AG08395 (cell line): ENCODE results near the gene GAK.

Experiments
- DNase-seq: peaks from one replicate; pipeline ENCODE4 v3.0.0; 2012; ENCODE audit warnings: mixed read lengths, low spot score

Gene GAK

GRCh38 chr4:907103-907400 lies 25.1 kb downstream of the GAK start:
- DNase-seq: no peak

GRCh38 chr4:906339-907102 lies 25.6 kb downstream of the GAK start:
- DNase-seq: no peak

DNA sequence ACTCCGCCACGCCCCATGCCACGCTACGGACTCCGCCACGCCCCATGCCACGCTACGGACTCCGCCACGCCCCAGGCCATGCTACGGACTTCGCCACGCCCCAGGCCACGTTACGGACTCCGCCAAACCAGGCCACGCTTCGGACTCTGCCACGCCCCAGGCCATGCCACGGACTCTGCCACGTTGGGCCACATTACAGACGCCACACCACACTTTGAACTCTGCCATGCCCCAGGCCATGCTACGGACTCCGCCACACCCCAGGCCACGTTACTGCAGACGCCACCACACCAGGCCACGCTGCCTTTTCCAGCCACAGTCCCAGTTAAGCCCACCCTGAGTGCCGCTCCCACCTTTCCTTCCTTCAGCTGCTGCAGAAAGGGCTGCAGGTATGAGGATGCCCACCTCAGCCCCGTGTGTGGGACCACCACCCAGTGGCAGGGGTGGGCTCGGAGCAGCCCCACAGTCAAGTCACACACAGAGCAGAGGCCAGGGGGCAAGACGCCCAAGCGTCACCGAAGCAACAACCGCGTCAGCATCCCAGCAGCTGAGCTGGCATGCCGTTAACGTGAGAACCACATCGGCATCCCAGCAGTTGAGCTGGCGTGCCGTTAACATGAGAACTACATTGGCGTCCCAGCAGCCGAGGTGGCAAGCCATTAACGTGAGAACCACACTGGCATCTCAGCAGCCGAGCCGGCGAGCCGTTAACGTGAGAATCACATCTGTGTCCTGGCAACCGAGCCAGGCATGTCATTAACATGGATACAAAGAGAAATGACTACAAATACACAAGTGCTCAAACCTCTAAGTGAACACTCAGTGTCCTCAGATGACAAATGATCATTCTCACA lies 26.4 kb downstream of the GAK start:
- no peak for DNase-seq

DNA sequence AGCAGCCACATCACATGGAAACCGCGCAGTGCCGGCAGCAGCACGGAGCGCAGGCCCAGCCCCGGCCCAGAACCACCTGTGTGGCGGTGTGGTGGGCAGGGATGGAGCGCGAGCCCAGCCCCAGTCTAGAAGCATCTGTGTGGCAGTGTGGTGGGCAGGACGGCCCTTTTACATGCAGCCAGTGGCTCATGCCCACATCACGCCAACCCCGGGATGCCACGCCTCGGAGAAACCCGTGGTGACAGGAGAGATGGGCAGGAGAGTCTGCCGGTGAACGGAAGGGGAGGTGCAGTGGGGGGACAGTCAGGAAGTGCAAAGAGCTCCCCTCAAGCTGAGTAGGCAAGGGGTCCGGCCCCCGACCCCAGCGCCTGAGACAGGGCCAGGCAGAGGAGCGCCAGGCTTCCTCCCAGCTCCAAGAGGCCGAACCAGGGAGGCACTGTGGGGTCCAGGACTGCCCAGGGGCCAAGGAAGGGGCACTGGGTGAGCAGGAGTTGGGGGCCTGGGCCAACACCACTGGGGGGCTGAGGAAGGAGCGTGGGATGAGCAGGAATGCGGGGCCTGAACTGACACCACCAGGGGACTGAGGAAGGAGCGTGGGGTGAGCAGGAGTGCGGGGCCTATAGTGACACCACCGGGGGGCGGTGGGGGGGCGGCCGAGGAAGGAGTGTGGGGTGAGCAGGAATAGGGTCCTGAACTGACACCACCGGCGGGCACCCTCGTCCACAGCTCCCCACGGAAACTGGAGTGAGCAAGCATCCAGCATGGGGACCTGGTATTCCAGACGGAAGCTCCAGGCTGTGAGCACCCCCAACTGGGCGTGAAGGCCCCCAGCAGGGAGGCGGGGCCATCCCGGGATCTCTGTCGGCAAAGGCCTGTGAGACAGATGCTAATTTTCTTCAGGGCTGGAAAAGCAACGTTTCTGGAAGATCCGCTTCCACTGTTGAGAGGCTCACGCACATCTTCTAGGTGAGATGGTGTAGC lies 28.8 kb downstream of the GAK start:
- DNase-seq: no peak

GRCh38 chr4:901192-901910 lies 30.8 kb downstream of the GAK start:
- DNase-seq: no peak

GRCh38 chr4:900721-901120 lies 31.4 kb downstream of the GAK start:
- no peak for DNase-seq

DNA sequence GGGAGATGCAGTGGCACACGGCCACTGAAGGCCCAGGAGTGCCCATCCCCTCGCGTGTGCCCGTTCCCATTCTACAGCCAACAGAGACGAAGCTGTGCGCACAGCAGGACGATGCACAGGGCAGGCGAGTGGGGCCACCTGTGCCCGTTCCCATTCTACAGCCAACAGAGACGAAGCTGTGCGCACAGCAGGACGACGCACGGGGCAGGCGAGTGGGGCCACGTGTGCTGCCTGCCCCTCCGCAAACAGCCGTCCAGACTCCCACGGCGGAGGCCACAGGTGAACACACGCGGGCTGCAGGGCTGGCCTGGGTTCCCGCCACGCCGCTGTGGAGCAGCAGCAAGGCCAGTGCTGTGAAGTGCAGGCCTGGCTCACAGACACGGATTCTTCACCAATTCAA lies 32.0 kb downstream of the GAK start:
- no peak for DNase-seq

DNA sequence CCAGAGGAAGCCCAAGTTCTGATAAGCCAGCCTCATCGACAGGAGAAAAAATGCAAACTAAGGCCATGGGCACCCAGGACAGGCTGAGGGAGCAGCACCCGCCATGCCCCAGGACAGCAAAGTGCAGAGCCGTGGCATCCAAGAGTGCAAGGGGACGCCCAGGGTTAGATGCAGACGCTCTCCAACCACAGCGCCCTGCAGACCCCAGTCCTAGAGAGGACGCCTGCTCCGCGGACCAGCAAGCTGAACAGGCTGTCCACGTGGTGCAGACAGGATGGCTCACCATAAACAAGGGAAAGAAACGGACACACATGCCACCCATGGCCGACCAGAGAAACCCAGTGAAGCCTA lies 32.6 kb downstream of the GAK start:
- DNase-seq: no peak

GRCh38 chr4:898869-899555 lies 33.1 kb downstream of the GAK start:
- DNase-seq: no peak

DNA sequence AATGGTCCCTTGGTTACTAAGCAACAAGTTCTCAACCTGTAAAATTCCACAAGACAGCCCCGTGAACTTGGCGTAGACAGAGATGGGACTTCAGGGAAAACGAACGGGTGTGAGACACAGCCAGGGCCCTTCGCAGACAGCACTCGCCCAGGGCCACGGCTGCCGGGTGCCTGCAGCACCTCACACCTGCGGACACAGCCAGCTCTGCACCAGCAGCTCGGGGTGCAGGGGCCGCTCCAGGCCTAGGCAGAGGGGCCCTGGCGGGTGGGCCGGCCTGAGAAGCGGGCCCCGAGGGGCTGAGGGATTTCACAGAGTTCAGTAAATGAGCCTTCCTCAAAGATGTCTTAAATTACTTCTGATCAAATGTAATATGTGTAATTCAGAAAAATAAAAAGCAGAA lies 34.0 kb downstream of the GAK start:
- no peak for DNase-seq

GRCh38 chr4:896630-897029 lies 35.5 kb downstream of the GAK start:
- DNase-seq: no peak

- no peak for DNase-seq
Observed at GRCh38 chr4:896216-896615, 35.9 kb downstream of the GAK start.

GRCh38 chr4:895596-895995 lies 36.5 kb downstream of the GAK start:
- no peak for DNase-seq

GRCh38 chr4:893995-894705 lies 38.0 kb downstream of the GAK start:
- no peak for DNase-seq

- no peak for DNase-seq
Observed at GRCh38 chr4:893276-893994, 38.7 kb downstream of the GAK start.

DNA sequence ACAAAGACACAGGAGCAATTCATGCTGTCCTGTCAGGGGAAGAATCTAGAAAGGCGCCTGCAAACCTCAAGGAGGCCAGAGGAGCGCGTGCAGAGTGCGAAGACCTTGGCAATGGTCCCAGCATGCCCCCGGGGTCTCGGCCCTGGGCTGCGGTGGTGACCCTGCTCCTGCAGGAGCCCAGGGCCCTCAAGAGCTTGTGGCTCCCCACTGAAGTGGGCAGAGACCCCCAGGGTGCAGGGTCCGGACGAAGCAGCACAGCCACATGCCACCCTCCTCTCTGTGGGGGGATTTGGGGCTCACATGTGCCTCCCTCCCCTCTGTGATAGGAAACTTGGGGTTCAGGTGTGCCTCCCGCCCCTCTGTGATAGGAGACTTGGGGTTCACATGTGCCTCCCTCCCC lies 39.3 kb downstream of the GAK start:
- no peak for DNase-seq

GRCh38 chr4:891747-892146 lies 40.4 kb downstream of the GAK start:
- no peak for DNase-seq

DNA sequence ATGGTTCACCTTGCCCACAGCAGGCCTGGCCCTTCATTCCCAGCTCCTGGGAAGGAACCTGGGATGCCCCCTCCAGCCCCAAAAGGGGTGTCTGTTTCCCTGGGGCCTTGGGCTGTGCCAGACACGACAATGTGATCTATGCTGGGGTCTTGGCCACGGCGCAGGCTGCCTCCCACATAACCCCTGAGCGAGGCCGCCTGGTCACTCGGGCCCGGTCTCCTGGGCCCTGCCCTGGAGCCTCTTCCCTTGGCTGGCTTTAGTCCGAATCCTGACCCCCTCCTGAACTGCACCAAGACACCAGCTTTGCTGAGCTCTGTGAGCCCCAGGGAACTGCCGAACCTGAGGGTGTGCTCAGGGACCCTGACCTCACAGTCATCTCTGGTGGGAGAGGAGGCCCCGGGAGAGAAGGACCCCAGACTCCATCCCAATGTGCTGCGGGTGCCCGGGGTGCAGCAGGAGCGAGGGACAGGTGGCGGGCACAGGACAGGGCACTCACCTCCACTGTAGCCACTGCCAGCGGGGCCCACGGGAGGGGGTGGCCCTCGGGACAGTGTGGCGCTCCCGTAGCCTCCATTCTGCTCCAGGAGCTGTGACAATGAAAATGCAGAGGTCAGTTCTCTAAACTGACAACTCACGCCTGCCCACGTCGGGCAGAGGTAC lies 42.0 kb downstream of the GAK start:
- no peak for DNase-seq

DNA sequence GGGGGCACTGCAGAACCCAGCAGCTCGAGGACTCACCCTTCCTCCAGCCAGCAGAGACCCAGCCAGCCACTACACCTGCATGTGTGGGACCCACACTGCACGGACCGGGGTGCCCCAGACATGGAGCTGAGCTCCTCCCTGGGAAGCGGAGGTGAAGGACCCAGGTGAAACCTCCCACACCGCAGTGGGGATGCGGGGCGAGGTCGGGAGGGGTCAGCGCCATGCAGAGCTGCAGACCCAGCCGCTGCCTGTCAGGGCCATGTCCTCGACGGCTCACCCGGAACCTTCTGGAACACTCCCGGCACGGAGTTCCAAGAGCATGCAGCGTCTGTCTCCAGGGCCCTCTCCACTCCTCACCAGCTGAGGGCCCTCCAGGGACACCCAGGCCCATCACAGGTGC lies 42.6 kb downstream of the GAK start:
- DNase-seq: no peak
